A673 (cell line): Measurements from ENCODE around the gene CAMTA2.

Source experiments
- EZH2 ChIP-seq: fragments of 200-600 bp; sonication (generic); IDR thresholded peaks from 2 replicates; pipeline ENCODE4 v1.6.1; 2017; ENCODE audit warnings: borderline replicate concordance, low read depth, mild to moderate bottlenecking, mixed read lengths, antibody characterized with exemption, low read length; ENCODE audit not compliant: poor library complexity, severe bottlenecking
- TF ChIP-seq, protein P1 (sequence below): fragments of 300-800, 200-600 bp; sonication (generic); conservative IDR thresholded peaks from 2 replicates; pipeline ENCODE4 v1.5.1; 2017; ENCODE audit warnings: low read depth, mild to moderate bottlenecking, antibody characterized with exemption, low read length, moderate library complexity, mixed read lengths

DNA sequence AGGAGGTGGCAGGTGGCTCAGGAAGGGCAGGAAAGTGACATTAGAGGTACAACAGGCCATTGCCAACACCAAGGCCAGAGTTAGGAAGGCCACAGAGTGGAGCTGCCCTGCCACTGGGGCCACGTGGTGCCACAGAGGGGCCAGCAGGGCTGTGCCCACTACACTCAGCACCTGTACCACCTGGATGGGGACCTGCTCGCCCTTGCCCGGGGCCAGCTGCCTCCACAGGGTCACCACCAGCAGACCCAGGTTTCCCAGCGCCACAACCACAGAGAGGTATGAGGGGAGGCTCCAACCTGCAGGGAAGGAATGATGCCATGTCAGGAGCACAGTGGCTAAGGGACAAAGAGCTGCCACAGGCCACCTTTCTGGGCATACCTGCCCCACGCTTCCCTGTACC is 46.6 kb upstream of the CAMTA2 start:
- TF ChIP-seq, protein P1, sequence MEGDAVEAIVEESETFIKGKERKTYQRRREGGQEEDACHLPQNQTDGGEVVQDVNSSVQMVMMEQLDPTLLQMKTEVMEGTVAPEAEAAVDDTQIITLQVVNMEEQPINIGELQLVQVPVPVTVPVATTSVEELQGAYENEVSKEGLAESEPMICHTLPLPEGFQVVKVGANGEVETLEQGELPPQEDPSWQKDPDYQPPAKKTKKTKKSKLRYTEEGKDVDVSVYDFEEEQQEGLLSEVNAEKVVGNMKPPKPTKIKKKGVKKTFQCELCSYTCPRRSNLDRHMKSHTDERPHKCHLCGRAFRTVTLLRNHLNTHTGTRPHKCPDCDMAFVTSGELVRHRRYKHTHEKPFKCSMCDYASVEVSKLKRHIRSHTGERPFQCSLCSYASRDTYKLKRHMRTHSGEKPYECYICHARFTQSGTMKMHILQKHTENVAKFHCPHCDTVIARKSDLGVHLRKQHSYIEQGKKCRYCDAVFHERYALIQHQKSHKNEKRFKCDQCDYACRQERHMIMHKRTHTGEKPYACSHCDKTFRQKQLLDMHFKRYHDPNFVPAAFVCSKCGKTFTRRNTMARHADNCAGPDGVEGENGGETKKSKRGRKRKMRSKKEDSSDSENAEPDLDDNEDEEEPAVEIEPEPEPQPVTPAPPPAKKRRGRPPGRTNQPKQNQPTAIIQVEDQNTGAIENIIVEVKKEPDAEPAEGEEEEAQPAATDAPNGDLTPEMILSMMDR: no peak
- TF ChIP-seq EZH2: no peak
